AG09319 (cell line): ENCODE results near the gene SOX15.

ENCODE experiments used
- DNase-seq: peaks from one replicate; pipeline ENCODE4 v3.0.0-alpha.2; 2010; ENCODE audit warnings: low read depth; ENCODE audit errors: extremely low read depth
- CTCF ChIP-seq: IDR thresholded peaks from 2 replicates; pipeline ENCODE4 v1.5.1; 2011; ENCODE audit warnings: low read depth, mild to moderate bottlenecking, inconsistent platforms, low read length, moderate library complexity

SOX15 gene

GRCh38 chr17:7588553-7589203 is 1.2 kb downstream of the SOX15 start:
- TF ChIP-seq CTCF = no peak
- DNase-seq = no peak

- peak; percentile 75 for DNase-seq
Observed at GRCh38 chr17:7587420-7588151, 2.3 kb downstream of the SOX15 start.

GRCh38 chr17:7586673-7587419 is 3.0 kb downstream of the SOX15 start:
- no peak for DNase-seq

More at GRCh38 chr17:7587420-7588151, 2.3 kb downstream of the SOX15 start:
- TF ChIP-seq CTCF = no peak; the same call in 1 of the 2 replicates

GRCh38 chr17:7583253-7584109 is 6.4 kb downstream of the SOX15 start, which contains the start of gene MPDU1:
Gene MPDU1, plus strand, starts transcription at chr17:7583852. Its CDS starts 11 bp downstream, at chr17:7583863.
- DNase-seq = peak; percentile 92
- no peak for TF ChIP-seq CTCF

More at GRCh38 chr17:7586673-7587419, 3.0 kb downstream of the SOX15 start:
- TF ChIP-seq CTCF = no peak; the same call in 1 of the 2 replicates

GRCh38 chr17:7582396-7583252 is 7.3 kb downstream of the SOX15 start:
- TF ChIP-seq CTCF = no peak
- no peak for DNase-seq
